ENCODE results near the gene DHFR.

Gene DHFR

DNA sequence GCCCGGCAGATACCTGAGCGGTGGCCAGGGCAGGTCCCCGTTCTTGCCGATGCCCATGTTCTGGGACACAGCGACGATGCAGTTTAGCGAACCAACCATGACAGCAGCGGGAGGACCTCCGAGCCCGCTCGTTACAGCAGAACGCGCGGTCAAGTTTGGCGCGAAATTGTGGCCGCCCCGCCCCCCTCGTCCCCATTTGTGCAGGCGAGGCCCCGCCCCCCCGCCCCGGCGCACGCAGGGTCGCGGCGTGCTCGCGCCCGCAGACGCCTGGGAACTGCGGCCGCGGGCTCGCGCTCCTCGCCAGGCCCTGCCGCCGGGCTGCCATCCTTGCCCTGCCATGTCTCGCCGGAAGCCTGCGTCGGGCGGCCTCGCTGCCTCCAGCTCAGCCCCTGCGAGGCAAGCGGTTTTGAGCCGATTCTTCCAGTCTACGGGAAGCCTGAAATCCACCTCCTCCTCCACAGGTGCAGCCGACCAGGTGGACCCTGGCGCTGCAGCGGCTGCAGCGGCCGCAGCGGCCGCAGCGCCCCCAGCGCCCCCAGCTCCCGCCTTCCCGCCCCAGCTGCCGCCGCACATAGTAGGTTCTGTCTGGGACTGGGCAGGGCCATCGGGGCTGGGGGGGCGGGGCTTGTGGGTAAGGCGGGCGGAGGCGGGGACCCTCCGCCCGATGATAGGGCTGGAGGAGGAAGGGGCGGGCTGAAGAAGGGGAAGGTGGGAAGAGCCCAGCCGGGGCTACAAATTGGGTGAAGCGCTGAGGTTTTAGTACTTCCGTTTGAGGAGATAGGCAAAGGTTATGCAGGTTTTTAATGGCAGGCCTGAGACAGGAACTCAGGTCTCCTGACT, at the start of gene DHFR, which contains the start of gene MSH3:
TSS of gene DHFR (minus strand) at position 593 of the 840 bp plus-strand sequence. CDS start at position 99, 494 bp downstream.
TSS of gene MSH3 (plus strand) at position 262 of the 840 bp plus-strand sequence. CDS start at position 338, 76 bp downstream.
- Histone ChIP-seq H3K36me3 (ENCODE audit: insufficient read depth, low read length) (no peaks in the 10 kb centered on the region; the same call in 1 of the 2 replicates), H3K9ac (ENCODE audit: low read depth, low read length) (peak within 1 kb of the TSS; percentile 97), H3K4me1 (ENCODE audit: insufficient read depth, low read length) (peaks cover 9% of the 10 kb centered on the region), H3K9me3 (ENCODE audit: control insufficient read depth, insufficient read depth, low read length) (no peaks in the 10 kb centered on the region)

- no peak overlapping the region for H3K9ac ChIP-seq (ENCODE audit: low read depth, low read length)
- H3K4me1 ChIP-seq (ENCODE audit: insufficient read depth, low read length), result peaks cover 8% of the 10 kb centered on the region
- no peaks in the 10 kb centered on the region; the same call in 1 of the 2 replicates for H3K36me3 ChIP-seq (ENCODE audit: insufficient read depth, low read length)
- no peaks in the 10 kb centered on the region for H3K9me3 ChIP-seq (ENCODE audit: control insufficient read depth, insufficient read depth, low read length)
Observed at GRCh38 chr5:80704221-80704620, 49.4 kb upstream of the DHFR start.

- no peaks in the 10 kb centered on the region; the same call in 1 of the 2 replicates for H3K36me3 ChIP-seq (ENCODE audit: insufficient read depth, low read length)
- H3K9ac ChIP-seq (ENCODE audit: low read depth, low read length), result no peak overlapping the region
- peaks cover 8% of the 10 kb centered on the region for H3K4me1 ChIP-seq (ENCODE audit: insufficient read depth, low read length)
- H3K9me3 ChIP-seq (ENCODE audit: control insufficient read depth, insufficient read depth, low read length), result no peaks in the 10 kb centered on the region
Observed at GRCh38 chr5:80703747-80704146, 49.0 kb upstream of the DHFR start.

- peaks cover 8% of the 10 kb centered on the region for H3K4me1 ChIP-seq (ENCODE audit: insufficient read depth, low read length)
- no peak overlapping the region for H3K9ac ChIP-seq (ENCODE audit: low read depth, low read length)
- no peaks in the 10 kb centered on the region; the same call in 1 of the 2 replicates for H3K36me3 ChIP-seq (ENCODE audit: insufficient read depth, low read length)
- H3K9me3 ChIP-seq (ENCODE audit: control insufficient read depth, insufficient read depth, low read length), result no peaks in the 10 kb centered on the region
Observed at GRCh38 chr5:80703291-80703690, 48.5 kb upstream of the DHFR start.

DNA sequence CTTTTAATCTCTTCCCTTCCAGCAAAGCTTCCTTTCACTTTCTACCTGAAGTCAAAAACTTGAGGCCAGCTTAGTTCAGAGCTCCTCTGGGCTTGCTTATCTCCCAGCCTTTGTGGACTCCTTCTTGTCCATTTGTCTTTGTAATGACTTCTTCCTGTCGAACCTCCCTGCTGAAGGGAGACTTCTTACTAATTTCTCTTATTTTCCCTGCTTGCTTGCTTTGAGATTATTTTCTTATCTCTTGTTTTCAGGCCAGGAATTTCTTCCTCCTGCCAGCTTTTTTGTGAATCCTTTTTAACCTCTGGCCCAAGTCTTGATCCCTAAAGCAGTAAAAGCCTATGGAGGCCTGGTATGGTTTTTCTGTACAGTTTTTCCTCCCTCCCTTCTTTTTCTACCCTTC, 46.8 kb upstream of the DHFR start:
- H3K9me3 ChIP-seq (ENCODE audit: control insufficient read depth, insufficient read depth, low read length), result no peaks in the 10 kb centered on the region
- H3K36me3 ChIP-seq (ENCODE audit: insufficient read depth, low read length), result peaks cover 2% of the 10 kb centered on the region; the same call in 1 of the 2 replicates
- H3K9ac ChIP-seq (ENCODE audit: low read depth, low read length), result no peak overlapping the region
- H3K4me1 ChIP-seq (ENCODE audit: insufficient read depth, low read length), result peaks cover 8% of the 10 kb centered on the region

GRCh38 chr5:80698369-80698768, 43.6 kb upstream of the DHFR start:
- no peak overlapping the region for H3K9ac ChIP-seq (ENCODE audit: low read depth, low read length)
- no peaks in the 10 kb centered on the region for H3K4me1 ChIP-seq (ENCODE audit: insufficient read depth, low read length)
- peaks cover 2% of the 10 kb centered on the region; the same call in 1 of the 2 replicates for H3K36me3 ChIP-seq (ENCODE audit: insufficient read depth, low read length)
- no peaks in the 10 kb centered on the region for H3K9me3 ChIP-seq (ENCODE audit: control insufficient read depth, insufficient read depth, low read length)

GRCh38 chr5:80697100-80697499, 42.3 kb upstream of the DHFR start:
- Histone ChIP-seq H3K4me1 (ENCODE audit: insufficient read depth, low read length) (no peaks in the 10 kb centered on the region), H3K9me3 (ENCODE audit: control insufficient read depth, insufficient read depth, low read length) (no peaks in the 10 kb centered on the region), H3K36me3 (ENCODE audit: insufficient read depth, low read length) (peaks cover 2% of the 10 kb centered on the region; the same call in 1 of the 2 replicates), H3K9ac (ENCODE audit: low read depth, low read length) (no peak overlapping the region)

DNA sequence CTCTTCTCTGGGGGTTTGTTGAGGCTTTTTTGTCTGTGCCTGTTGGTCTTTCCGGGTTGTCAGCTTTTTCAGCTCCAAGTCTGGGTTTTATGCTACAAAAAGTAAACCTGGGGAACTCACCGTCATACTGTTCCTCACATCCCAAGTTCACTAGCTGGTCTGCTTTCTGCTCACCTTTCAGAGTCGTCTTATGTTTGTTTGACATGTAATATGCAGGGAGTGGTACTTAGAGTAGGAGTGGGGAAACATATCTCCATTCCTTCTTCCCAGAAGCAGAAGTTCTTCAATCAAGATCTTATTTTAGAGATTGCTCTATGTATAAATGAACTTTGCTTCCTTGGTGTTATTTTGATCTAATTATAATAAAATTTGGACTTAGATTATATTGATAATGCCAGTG, 41.7 kb upstream of the DHFR start:
- Histone ChIP-seq H3K9me3 (ENCODE audit: control insufficient read depth, insufficient read depth, low read length) (no peaks in the 10 kb centered on the region), H3K4me1 (ENCODE audit: insufficient read depth, low read length) (no peaks in the 10 kb centered on the region), H3K36me3 (ENCODE audit: insufficient read depth, low read length) (peaks cover 2% of the 10 kb centered on the region; the same call in 1 of the 2 replicates), H3K9ac (ENCODE audit: low read depth, low read length) (no peak overlapping the region)

DNA sequence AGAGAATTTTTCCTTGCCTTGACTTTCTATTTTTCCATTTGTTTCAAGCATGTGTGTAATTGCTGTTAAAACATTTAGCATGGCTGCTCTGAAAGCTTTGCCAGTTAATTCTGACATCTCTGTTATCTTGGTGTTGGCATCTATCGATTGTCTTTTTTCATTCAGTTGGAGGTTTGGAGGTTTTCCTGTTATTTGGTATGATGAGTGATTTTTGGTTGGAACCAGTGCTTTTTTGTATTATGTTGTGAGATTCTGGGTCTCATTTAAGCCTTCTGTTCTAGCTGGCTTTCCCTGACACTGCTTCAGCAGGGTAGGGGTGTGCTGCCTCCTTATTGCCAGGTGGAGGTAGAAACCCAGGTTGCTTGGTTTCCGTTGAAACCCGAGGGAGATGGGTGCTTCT, 40.9 kb upstream of the DHFR start:
- no peaks in the 10 kb centered on the region for H3K4me1 ChIP-seq (ENCODE audit: insufficient read depth, low read length)

GRCh38 chr5:80689627-80690026, 34.8 kb upstream of the DHFR start:
- H3K4me1 ChIP-seq (ENCODE audit: insufficient read depth, low read length), result no peaks in the 10 kb centered on the region; the same call in 1 of the 2 replicates
- 0 out of 2 replicates have a peak, but pooled peaks cover 3% of the 10 kb centered on the region for H3K36me3 ChIP-seq (ENCODE audit: insufficient read depth, low read length)
- H3K9me3 ChIP-seq (ENCODE audit: control insufficient read depth, insufficient read depth, low read length), result no peaks in the 10 kb centered on the region
- H3K9ac ChIP-seq (ENCODE audit: low read depth, low read length), result no peak overlapping the region

More for the DNA sequence above, 40.9 kb upstream of the DHFR start:
- H3K36me3 ChIP-seq (ENCODE audit: insufficient read depth, low read length), result peaks cover 2% of the 10 kb centered on the region; the same call in 1 of the 2 replicates
- no peak overlapping the region for H3K9ac ChIP-seq (ENCODE audit: low read depth, low read length)
- no peaks in the 10 kb centered on the region for H3K9me3 ChIP-seq (ENCODE audit: control insufficient read depth, insufficient read depth, low read length)

GRCh38 chr5:80688648-80689420, 34.1 kb upstream of the DHFR start:
- Histone ChIP-seq H3K36me3 (ENCODE audit: insufficient read depth, low read length) (0 out of 2 replicates have a peak, but pooled peaks cover 3% of the 10 kb centered on the region), H3K4me1 (ENCODE audit: insufficient read depth, low read length) (no peaks in the 10 kb centered on the region; the same call in 1 of the 2 replicates), H3K9ac (ENCODE audit: low read depth, low read length) (no peak overlapping the region), H3K9me3 (ENCODE audit: control insufficient read depth, insufficient read depth, low read length) (no peaks in the 10 kb centered on the region)

DNA sequence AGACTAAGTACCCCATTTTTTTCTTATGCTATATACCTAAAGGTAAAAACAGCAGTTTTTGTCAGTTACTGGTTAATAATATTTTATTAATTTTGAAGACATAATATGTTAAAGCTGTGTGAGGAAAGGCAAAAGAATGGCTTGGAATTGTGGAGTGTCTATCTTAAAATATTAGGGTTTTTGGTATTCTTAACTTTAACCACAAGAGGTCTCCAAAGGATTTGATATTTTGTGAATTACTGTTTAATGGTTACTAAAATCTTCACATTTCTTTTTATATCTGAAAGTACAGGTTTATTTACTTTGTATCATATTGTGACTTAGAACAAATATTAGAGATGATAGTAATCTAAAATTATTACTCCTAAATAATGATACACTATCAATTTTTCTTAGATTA, 32.0 kb upstream of the DHFR start:
- Histone ChIP-seq H3K4me1 (ENCODE audit: insufficient read depth, low read length) (no peaks in the 10 kb centered on the region; the same call in 1 of the 2 replicates), H3K36me3 (ENCODE audit: insufficient read depth, low read length) (0 out of 2 replicates have a peak, but pooled peaks cover 3% of the 10 kb centered on the region), H3K9me3 (ENCODE audit: control insufficient read depth, insufficient read depth, low read length) (no peaks in the 10 kb centered on the region), H3K9ac (ENCODE audit: low read depth, low read length) (no peak overlapping the region)

GRCh38 chr5:80676706-80677105, 21.9 kb upstream of the DHFR start:
- no peak overlapping the region for H3K9ac ChIP-seq (ENCODE audit: low read depth, low read length)
- H3K9me3 ChIP-seq (ENCODE audit: control insufficient read depth, insufficient read depth, low read length), result no peaks in the 10 kb centered on the region
- peaks cover 10% of the 10 kb centered on the region for H3K36me3 ChIP-seq (ENCODE audit: insufficient read depth, low read length)
- H3K4me1 ChIP-seq (ENCODE audit: insufficient read depth, low read length), result no peaks in the 10 kb centered on the region

DNA sequence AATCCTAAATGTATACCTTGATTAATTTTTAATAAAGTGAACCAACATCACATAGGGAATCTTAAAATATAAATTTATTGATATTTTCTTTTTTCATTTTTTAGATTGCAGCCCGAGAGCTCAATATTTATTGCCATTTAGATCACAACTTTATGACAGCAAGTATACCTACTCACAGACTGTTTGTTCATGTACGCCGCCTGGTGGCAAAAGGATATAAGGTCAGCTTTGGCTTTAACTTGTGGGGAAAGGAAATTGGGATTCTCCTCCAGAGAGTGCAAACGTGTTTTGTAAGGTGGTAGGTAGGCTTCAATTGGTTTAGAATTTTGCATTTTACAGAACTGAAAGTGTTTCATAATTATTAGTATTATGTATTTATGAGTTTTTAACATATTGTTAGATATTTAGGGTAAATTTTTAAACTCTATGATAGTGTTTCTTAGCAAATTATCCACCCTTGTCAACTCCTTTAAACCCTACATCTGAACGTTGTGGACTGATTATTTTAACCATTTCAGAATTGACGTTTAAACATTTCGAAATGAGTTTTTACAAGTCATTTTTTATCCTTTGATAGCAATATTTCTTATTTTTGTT, 17.5 kb upstream of the DHFR start:
- H3K9ac ChIP-seq (ENCODE audit: low read depth, low read length), result no peak overlapping the region
- H3K36me3 ChIP-seq (ENCODE audit: insufficient read depth, low read length), result peaks cover 10% of the 10 kb centered on the region
- no peaks in the 10 kb centered on the region; the same call in 1 of the 2 replicates for H3K4me1 ChIP-seq (ENCODE audit: insufficient read depth, low read length)
- H3K9me3 ChIP-seq (ENCODE audit: control insufficient read depth, insufficient read depth, low read length), result no peaks in the 10 kb centered on the region

Measured in ES-I3 (cell line).